Peyer's patch (tissue), 4 donors: ENCODE results near the gene UGT1A10. TPM values are rescaled to one million over a fixed set of nuclear protein-coding genes. Genes with fewer than 3 reads are reported as not detected.
"Not testable (repeated sequence)": the region's sequence is repeated elsewhere in the genome, so short reads cannot be mapped to it uniquely, and the experiment has no call there.

Experiments
- DNase-seq, 3 donors: peaks; one replicate each; pipeline ENCODE4 v3.0.0-alpha.2; 2017 to 2019
- H3K27ac ChIP-seq, 4 donors: fragments of 200-600 bp; sonication (generic); one replicate each; pipeline ENCODE4 v1.5.1; 2016 to 2019
- H3K27me3 ChIP-seq, 2 donors: fragments of 200-600 bp; sonication (generic); one replicate each; pipeline ENCODE4 v1.5.1; 2019
- H3K36me3 ChIP-seq, 3 donors: fragments of 200-600 bp; sonication (generic); one replicate each; pipeline ENCODE4 v1.5.1; 2016 to 2019
- H3K4me1 ChIP-seq, 4 donors: fragments of 200-600 bp; sonication (generic); one replicate each; pipeline ENCODE4 v1.5.1; 2016 to 2019
- H3K4me3 ChIP-seq, 4 donors: fragments of 200-600 bp; sonication (generic); 1 replicate in 3 of 4; 2 replicates in 1 of 4; pipeline ENCODE4 v1.5.1; 2016 to 2019; ENCODE audit warnings: mild to moderate bottlenecking in 1 of 4
- H3K9me3 ChIP-seq, 4 donors: fragments of 200-600 bp; sonication (generic); one replicate each; pipeline ENCODE4 v1.5.1; 2016 to 2019; ENCODE audit warnings: mild to moderate bottlenecking in 1 of 4
- POLR2A ChIP-seq, 2 donors: fragments of 450-650 bp; IDR thresholded peaks; one replicate each; pipeline ENCODE4 v1.5.1; 2017; ENCODE audit warnings: antibody characterized with exemption in 2 of 2, mild to moderate bottlenecking in 2 of 2, moderate library complexity in 2 of 2
- total RNA-seq, 4 donors: library from RNA; depleted of rRNA; stranded (reverse); fragments of >200 nt; gene quantifications; one replicate each; pipeline ENCODE4 v1.1.0, GENCODE V29; 2016
- TF ChIP-seq, protein P1 (sequence below), 6 experiments: fragments of 450-650 bp in 4 of 6; fragments of 200-600 bp in 2 of 6; sonication (generic) in 1 of 6; IDR thresholded peaks; one replicate each; pipeline ENCODE4 v1.5.1; 2017 to 2019; ENCODE audit warnings: antibody characterized with exemption in 6 of 6, mild to moderate bottlenecking in 3 of 6, moderate library complexity in 1 of 6

Gene UGT1A10
- total RNA-seq: 100 to 1,000 TPM in 1 of 4 donors, 10 to 100 TPM in 3; 19.0 to 168 (median 71.8) TPM

DNA sequence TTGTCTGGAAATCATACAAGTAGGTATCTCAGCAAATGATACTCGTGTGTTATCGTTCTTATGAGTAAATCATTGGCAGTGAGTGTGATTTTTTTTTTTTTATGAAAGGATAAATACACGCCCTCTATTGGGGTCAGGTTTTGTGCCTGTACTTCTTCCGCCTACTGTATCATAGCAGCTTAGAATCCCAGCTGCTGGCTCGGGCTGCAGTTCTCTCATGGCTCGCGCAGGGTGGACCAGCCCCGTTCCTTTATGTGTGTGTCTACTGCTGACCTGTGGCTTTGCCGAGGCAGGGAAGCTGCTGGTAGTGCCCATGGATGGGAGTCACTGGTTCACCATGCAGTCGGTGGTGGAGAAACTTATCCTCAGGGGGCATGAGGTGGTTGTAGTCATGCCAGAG lies at the start of gene UGT1A10:
TSS of gene UGT1A10 (plus strand) at position 143 of the 400 bp plus-strand sequence. CDS start at position 218, 75 bp downstream.
- peaks cover 0 to 13% (median 0%) of the 10 kb centered on the region in 4 donors for H3K4me1 ChIP-seq
- H3K27me3 ChIP-seq, H3K9me3 ChIP-seq, H3K36me3 ChIP-seq: not testable (repeated sequence)
- H3K4me3 ChIP-seq: peak within 1 kb of the TSS in 3 of 4 donors; percentile 9 to 49 (median 46)
- H3K27ac ChIP-seq: peak within 1 kb of the TSS in 3 of 4 donors; percentile 29 to 76 (median 74)
- TF ChIP-seq, protein P1, sequence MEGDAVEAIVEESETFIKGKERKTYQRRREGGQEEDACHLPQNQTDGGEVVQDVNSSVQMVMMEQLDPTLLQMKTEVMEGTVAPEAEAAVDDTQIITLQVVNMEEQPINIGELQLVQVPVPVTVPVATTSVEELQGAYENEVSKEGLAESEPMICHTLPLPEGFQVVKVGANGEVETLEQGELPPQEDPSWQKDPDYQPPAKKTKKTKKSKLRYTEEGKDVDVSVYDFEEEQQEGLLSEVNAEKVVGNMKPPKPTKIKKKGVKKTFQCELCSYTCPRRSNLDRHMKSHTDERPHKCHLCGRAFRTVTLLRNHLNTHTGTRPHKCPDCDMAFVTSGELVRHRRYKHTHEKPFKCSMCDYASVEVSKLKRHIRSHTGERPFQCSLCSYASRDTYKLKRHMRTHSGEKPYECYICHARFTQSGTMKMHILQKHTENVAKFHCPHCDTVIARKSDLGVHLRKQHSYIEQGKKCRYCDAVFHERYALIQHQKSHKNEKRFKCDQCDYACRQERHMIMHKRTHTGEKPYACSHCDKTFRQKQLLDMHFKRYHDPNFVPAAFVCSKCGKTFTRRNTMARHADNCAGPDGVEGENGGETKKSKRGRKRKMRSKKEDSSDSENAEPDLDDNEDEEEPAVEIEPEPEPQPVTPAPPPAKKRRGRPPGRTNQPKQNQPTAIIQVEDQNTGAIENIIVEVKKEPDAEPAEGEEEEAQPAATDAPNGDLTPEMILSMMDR (IDR thresholded peaks at IDR 0.05): peak in 1 of 6 experiments; percentile 2
- peak; percentile 70 to 83 for TF ChIP-seq POLR2A (IDR thresholded peaks at IDR 0.05)
- DNase-seq: peak in 2 of 3 donors; percentile 69 to 81

DNA sequence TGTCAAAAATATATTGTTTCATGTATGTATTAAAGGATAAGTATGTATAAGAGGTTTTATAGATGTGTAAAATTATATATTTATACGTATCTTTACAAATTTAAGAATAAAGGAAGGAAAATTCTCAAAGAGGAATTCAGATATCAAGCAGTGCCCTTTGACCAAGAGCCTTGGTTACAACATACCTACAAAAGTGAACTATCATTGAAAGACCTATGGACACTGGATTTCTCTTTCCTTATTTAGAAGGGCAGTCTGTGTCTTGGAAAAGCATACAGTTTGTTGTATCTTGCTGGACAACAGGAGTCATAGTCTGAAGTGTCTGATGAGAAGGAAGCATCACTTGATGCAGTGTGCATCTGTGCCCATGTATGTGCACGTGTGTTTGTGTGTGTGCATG lies 47.8 kb upstream of the UGT1A10 start:
- H3K9me3 ChIP-seq: no peaks in the 10 kb centered on the region
- H3K4me3 ChIP-seq: no peak overlapping the region
- TF ChIP-seq, protein P1 (IDR thresholded peaks at IDR 0.05): no peak
- no peak for TF ChIP-seq POLR2A (IDR thresholded peaks at IDR 0.05)
- H3K36me3 ChIP-seq: no peaks in the 10 kb centered on the region
- no peaks in the 10 kb centered on the region for H3K27me3 ChIP-seq
- DNase-seq: no peak
- no peak overlapping the region for H3K27ac ChIP-seq
- H3K4me1 ChIP-seq: no peaks in the 10 kb centered on the region

DNA sequence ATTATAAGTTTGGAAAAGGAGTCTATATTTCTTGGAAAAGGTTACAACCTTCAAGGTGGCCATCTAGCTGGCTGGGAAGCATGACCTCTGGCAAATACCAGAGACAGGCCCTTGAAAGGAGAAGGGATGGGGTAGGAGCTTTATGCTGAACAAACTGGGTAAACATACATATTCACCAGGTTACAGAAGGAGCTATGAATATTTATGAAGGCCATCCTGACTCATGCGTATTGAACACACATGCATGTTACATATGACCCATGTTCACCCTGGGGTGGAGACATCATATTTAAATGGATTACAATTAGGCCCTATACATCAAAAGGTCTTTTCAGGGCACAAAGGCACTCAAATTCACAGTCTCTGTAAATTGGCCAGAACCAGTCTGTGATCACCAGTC lies 43.5 kb upstream of the UGT1A10 start:
- not testable (repeated sequence) for H3K4me3 ChIP-seq, DNase-seq, H3K36me3 ChIP-seq

DNA sequence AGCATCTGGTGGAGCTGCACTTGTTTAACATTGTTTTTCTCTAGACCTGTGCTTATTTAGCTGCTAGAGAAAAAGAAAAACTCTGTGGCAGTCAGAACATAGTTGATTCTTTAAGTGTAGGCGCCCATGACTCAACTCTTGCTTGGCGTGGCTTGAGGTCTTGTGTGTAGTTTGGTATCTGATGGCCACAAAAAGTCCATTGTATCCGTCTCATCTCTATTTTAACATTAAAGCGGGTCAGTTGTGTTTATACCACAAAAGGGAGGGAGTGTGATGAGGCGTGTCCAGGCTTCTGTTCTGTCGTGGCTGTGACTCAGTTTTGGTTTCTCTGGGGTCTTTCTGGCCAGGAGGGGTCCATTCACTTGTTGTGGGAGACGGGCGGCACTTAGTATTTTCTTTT lies 43.0 kb upstream of the UGT1A10 start:
- Histone ChIP-seq H3K4me1 (no peaks in the 10 kb centered on the region), H3K9me3 (no peaks in the 10 kb centered on the region), H3K36me3 (no peaks in the 10 kb centered on the region), H3K27me3 (no peaks in the 10 kb centered on the region), H3K4me3 (no peak overlapping the region), H3K27ac (no peak overlapping the region)
- TF ChIP-seq POLR2A (IDR thresholded peaks at IDR 0.05): no peak
- TF ChIP-seq, protein P1 (IDR thresholded peaks at IDR 0.05): no peak
- no peak for DNase-seq

More for the DNA sequence above, 43.5 kb upstream of the UGT1A10 start:
- not testable (repeated sequence) for H3K27ac ChIP-seq, H3K4me1 ChIP-seq, H3K9me3 ChIP-seq, H3K27me3 ChIP-seq

DNA sequence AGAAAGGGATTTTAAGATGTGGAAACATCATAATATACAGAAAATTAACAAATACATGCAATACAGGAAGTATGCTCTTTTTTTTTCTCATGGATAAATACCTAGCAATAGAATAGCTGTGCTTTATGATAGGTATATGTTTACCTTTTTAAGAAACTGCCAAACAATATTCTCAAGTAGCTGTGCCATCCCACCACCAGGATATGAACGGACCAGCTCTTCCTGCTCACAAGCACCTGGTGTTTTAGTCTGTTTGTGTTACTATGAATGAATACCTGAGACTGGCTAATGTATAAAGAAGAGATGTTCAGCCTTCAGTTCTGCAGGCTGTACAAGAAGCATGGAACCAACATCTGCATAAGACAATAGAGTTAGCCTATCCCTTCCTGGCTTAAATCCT lies 38.7 kb upstream of the UGT1A10 start:
- TF ChIP-seq, protein P1 (IDR thresholded peaks at IDR 0.05): no peak
- H3K27me3 ChIP-seq: no peaks in the 10 kb centered on the region
- no peaks in the 10 kb centered on the region for H3K9me3 ChIP-seq
- no peak overlapping the region for H3K4me3 ChIP-seq
- DNase-seq: no peak
- no peaks in the 10 kb centered on the region for H3K4me1 ChIP-seq
- no peak overlapping the region for H3K27ac ChIP-seq
- H3K36me3 ChIP-seq: no peaks in the 10 kb centered on the region

DNA sequence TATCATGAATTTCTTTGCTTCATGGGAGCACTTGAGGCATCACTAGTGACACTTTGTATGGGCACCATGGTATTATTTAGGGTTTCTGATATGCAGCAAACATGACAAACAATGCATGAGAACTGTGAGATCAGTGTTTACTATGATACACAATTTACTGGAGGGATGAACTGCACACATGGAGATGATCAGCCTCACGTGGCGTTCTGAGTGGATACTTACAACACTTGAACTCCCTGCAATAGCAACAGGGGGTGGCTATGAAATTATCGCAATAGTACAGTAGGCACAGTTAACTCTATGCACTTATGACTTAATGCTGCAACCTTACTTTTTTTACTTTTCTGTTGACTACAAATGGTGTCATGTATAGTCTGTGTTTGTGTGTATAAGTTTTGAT lies 37.3 kb upstream of the UGT1A10 start:
- Histone ChIP-seq H3K9me3 (no peaks in the 10 kb centered on the region), H3K27me3 (no peaks in the 10 kb centered on the region), H3K4me3 (no peak overlapping the region), H3K4me1 (no peaks in the 10 kb centered on the region), H3K27ac (no peak overlapping the region), H3K36me3 (no peaks in the 10 kb centered on the region)
- DNase-seq: no peak
- TF ChIP-seq POLR2A (IDR thresholded peaks at IDR 0.05): no peak
- TF ChIP-seq, protein P1 (IDR thresholded peaks at IDR 0.05): no peak
